NCI-H1417 treated with DMSO at 0.1 percent for 48 hours (cell line): ENCODE results near the gene CYP39A1.
"Not testable (repeated sequence)": the region's sequence is repeated elsewhere in the genome, so short reads cannot be mapped to it uniquely, and the experiment has no call there.

Experiments
- DNase-seq: peaks from one replicate; lab custom pipeline; 2025; lab: John Stamatoyannopoulos, UW

The CYP39A1 gene

DNA sequence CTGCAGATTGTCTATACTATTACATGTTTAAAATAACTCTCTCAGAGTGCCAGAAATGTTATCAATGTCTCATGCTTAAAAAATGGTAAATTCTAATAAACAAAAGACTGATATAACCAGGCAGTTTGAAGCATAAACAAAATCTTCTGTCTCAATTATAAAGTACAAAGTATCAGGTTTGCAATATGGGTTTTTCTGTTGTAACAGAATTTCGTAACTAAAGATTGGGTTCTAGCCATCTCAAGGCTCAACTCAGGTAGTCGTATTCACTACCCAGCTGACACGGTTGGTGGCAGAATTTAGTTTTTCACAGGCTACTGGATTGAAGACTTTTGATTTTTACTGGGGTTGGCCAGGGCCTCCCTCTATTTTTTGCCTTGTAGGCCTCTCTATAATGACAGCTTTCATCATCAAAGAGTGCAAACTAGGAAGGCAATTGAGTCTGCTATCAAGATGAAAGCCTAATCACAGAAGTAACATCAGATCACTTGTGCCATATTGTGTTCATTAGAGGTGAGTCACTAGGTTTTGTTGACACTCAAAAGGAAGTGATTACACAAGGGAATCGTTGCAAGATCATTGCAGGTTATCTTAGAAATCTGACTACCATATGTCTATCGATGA is 3.6 kb downstream of the CYP39A1 start:
- DNase-seq = no peak

DNA sequence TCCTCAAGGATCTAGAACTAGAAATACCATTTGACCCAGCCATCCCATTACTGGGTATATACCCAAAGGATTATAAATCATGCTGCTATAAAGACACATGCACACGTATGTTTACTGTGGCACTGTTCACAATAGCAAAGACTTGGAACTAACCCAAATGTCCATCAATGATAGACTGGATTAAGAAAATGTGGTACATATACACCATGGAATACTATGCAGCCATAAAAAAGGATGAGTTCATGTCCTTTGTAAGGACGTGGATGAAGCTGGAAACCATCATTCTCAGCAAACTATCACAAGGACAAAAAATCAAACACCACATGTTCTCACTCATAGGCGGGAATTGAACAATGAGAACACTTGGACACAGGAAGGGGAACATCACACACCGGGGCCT is 4.5 kb downstream of the CYP39A1 start:
- DNase-seq = not testable (repeated sequence)

DNA sequence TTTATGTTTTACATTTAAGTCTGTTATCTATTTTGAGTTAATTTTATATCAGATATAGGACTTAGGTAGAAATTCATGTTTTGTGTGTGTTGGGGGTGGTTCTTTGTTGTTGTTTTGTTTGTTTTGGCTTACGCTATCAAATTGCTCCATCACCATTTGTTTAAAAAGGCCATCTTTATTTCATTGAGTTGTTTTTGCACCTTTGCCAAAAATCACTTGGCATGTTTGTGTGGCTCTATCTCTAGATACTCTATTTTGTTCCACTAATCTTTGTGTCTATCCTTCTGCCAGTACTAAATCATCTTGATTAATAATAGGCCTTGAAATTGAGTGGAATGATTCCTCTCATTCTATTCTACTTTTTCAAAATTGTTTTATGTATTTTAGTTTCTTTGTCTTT is 7.4 kb downstream of the CYP39A1 start:
- no peak for DNase-seq

DNA sequence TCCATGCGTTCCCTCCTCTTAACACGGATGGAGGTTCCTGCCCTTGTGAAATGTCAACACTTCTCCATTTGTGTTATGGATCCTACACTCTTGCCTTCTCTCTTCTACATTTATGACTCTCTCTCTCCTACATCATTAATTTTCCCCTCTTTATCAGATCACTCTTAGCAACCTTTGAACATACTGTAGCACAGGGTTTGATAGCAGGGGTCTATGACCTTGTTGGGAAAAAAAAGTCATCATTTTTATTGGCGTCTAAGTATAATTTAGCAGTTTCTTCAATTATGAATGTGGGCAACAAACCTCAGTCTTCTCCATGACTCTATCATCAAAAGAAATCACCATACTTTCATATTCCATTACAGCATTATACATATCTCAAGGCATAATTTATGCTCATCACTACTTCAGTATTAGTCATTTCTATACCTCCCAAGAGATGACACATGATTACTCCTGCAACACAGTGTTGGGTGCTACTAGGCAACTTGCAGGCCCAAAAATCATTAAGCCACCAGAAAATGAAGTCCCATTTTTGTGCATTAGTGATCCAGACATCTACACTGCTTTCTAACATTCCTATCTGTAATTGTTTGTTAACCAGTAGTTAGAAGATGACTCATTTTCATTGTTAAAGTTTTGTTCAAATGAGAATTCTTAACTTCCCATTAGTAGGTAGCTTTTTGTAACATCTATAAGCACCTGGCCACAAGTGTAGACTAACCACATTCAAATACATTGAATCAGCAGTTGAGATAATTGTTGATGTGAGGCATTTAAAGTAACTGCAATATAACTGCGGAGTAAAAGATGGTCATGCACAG is 9.5 kb downstream of the CYP39A1 start:
- no peak for DNase-seq

DNA sequence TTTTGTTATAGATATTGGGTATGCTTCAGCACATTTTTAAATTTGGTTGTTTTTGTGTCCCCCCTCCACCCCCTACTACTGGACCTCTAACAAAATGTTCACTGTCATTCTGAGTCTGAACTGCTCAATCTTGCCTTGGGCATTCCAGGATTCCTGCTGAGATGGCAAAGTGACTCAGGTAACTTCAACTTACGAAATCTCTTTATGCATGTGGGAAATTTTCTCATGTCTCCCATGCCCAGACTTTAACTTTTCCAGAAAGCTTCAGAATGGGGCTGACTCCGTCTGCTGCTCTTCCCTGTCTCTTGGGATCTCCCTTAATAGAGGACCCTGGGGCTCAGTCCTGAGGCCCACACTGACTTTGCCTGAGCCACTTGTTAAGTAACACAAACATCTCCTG is 14.0 kb downstream of the CYP39A1 start:
- DNase-seq = no peak

DNA sequence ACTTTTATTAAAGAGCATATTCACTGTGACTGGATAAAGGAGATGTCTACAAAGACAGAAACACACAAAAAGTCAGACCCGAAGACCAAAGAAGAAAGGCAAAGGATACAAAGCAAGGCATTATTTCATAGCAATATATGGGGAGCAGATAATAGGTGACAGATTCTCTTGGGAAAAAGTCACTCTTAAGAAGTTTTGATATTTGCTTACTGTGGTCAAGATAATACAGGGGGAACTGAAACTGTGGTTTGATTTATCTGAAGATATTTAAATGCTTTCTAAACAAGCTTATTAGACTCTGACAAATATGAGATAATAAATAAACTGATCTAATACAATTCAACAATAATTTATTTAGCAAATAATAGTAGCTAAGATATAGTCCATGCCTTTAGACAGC is 14.7 kb downstream of the CYP39A1 start:
- DNase-seq = no peak

DNA sequence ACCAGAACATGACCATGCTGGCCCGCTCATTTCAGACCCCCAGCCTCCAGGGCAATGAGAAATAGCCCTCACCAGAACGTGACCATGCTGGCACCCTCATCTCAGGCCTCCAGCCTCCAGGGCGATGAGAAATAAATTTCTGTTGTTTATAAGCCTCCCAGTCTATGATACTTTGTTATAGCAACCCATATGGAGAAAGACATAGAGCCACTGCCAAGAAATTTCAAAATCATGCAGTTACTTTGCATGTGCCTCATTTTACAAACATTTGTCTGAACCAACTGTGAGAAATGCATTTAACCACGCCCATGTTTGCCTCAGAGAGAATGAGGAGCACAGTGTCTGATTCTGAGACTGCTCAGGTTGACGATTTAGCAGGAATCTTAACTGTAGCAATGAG is 15.5 kb downstream of the CYP39A1 start:
- no peak for DNase-seq

DNA sequence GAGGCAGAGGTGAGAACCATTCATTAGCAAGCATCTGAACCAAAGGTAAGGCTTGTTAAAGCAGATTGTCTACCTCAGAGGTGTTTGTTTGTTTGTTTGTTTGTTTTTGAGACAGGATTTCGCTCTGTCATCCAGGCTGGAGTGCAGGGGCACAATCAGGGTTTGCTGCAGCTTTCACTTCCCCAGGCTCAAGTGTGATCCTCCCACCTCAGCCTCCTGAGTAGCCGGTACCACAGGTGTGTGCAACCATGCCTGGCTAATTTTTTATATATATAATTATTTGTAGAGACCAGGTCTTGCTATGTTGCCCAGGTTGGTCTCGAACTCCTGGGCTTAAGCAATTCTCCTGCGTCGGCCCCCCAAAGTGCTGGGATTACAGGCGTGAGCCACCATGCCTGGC is 17.2 kb downstream of the CYP39A1 start:
- no peak for DNase-seq

DNA sequence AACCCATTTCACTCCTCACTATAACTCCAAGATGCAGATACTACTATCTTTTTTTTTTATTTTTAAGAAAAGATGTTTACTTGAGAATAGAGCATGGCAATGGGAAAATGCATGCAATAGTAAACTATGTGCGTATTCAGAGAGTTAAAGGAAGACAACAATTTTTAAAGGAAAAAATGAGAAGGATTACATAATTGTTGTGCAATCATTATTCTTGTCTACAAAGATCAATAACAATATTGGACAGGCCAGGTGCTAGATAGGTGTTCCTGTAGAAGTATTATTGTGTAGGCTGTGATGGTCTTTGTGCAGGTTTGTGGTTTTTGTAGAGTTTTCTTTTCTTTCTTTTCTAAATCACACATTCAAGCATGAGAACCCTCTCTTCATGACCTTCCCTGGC is 20.6 kb downstream of the CYP39A1 start:
- DNase-seq = no peak

DNA sequence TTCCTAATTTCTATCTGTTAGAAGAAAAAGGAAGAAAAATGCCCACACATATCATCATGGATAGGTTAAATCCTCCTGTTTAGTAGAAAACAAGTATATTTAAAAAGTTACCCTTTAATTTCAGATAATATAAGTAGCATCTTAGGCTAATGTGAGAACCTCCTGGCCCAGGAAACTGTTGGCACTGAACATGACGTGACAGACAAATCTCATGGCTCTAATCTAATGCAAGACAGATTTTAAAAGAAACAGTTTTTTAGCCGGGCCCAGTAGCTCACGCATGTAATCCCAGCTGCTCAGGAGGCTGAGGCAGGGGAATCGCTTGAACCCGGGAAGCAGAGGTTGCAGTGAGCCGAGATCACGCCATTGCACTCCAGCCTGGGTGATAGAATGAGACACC is 22.9 kb downstream of the CYP39A1 start:
- no peak for DNase-seq

DNA sequence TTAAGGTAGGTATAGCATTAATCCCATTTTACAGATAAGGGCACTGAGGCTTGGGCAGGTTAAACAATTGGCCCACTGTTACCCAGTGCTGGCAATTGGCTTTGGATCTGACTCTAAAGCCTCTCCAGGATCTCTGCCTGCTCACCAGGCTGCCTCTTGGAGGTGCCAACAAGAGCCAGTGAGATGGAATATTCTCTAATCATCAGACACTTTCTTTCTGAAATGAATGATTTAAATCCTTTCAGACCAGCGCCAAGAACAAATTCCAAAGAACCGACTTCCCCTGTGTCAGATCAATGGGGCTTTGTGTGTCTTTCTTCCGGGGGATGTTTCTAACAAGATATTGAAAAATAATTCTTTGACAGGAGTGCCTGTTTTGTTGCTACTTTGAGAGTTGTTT is 23.6 kb downstream of the CYP39A1 start:
- no peak for DNase-seq

DNA sequence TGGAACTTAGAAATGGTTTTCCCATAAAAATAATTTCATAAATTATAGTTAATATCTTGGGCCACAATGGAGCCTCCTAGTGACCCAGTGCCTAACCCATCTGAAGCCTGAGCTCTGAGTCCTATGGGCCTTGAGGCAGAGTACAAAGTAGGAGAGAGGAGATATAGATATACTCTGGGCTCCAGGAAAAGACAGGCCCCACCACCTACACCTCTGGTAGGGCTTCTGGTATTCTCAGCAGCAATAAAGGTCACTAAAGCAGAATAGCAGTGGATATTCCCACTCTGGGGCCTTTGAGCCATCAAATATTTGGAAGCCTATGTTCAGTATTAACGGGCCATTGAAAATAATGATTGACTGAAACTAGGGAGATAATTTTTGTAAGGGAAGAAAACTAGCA is 24.1 kb downstream of the CYP39A1 start:
- DNase-seq = no peak

DNA sequence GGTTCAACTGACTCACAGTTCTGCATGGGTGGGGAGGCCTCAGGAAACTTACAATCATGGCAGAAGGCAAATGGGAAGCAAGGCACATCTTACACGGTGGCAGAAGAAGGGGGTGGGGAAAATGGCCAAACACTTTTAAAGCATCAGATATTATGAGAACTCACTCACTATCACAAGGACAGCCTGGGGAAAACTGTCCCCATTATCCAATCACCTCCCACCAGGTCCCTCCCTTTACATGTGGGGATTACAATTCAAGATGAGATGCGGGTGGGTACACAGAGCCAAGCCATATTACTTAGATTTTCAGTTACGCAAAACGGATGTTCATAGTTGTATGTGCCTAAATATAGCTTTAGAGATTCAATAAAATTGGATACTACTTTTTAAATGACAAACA is 25.6 kb downstream of the CYP39A1 start:
- DNase-seq = no peak

DNA sequence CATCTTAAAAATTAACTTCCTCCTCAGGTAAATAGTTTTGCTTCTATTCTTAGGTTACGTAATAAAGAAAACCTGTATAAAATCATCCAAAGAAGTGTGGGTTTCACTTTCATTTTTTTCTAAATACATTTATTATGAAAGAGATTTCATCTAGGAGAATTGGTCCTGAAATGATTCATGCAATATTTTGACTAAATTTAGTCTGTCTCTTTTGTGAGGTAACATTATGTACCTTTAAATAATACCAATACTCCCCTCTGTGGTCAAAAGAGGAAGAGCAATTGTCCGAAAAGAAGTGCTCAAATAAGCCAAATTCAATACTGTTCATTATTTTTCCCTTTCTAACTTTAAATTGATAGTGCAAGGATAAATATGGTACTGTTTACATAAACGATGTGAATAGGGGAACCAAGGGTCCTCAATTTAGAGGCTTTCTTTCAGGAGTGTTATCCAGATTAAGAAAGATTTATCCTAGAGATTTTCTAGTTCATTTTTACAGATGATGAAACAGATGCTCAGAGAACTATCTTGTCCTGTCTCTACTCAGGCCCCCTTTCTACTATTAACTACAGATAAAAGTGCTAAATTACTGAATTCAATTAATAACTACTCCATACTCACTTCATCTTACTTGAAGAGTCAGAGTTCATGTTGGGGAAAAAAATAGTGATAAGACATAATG is 26.2 kb downstream of the CYP39A1 start:
- DNase-seq = peak; percentile 6

DNA sequence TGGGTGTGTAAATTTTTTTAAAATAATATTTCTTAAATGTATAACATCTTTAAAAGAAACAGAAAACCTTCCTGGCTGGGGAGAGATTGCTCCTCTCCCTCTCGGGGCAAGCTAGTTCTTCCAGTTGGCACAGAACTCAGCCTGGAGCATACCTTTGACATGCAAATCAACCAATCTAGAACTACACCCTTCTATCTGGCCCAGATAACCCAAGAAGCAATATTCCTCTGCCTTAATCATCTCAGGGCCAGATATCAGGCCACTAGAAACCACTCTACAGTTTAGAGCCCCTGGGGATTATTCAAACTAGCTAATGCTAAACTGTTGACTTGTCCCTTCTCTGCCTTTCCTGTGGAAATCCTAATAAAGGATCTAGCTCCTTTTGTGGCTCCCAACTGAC is 33.9 kb downstream of the CYP39A1 start:
- no peak for DNase-seq

DNA sequence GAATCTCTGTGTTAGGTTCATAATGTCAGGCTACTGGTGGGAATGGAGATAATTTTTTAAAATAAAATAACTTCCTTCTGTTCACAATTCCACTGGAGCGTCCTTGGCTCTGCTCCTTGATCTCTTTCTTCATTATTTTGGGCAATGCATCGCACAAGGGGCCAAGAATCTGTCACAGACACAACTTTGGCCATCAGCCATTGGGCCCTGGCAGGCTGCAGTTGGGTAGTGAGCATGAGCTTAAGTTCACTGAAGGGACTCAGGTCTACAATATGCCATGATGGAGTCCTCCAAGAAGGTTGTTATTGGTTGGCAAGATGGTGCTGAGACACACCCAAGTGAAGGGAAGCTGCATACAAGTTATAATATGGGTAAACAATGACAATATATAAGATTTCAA is 40.0 kb downstream of the CYP39A1 start:
- DNase-seq = no peak

DNA sequence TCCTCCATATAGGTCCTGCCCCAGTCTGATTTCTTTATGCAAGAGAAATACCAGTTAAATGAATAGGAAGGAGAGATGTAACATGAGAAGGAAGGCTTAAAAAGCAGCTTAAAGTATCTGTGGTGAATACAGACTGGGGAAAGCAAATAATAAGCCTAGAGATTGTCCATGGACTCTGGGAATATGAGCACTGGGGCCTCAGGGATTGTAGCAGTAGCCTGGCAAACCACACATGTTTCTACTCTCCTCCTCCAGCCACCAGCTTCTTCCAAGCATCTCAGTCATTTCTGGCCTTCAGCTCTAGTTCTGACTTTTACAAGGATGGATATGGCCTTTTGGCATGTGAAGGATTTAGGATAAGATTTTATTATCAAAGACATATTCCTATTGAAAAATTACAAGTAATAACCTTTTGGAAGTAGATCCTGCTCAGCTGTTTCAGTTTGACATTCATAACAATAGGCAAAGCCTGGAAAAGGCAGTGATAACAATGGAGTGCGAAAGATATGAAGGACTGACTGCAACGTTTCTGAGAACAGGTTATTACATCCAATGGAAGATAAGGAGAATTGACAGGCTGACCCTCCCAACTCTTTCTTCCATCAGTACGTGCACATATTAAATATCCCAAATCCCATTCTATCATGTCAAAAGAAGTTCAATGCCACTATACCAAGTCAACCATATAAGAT is 41.6 kb downstream of the CYP39A1 start:
- DNase-seq = no peak

DNA sequence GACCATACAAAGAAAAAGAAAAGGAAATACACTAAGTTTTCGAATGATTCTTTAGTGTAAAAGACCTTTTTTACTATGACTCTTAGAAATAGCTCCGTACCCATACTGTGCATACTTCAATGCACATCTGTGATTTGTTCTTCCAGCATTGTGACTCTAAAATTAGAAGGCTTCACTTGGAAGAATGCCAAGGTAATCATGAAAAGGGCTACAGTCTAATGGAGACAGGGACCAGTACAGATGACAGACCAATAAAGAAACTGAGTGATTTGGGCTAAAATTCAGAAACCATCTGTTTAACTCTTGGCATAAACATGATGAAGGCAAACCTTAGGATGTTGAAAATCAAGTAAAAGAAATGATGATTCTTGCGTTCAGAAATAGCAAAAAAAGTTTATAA is 46.3 kb downstream of the CYP39A1 start:
- DNase-seq = peak; percentile 4

DNA sequence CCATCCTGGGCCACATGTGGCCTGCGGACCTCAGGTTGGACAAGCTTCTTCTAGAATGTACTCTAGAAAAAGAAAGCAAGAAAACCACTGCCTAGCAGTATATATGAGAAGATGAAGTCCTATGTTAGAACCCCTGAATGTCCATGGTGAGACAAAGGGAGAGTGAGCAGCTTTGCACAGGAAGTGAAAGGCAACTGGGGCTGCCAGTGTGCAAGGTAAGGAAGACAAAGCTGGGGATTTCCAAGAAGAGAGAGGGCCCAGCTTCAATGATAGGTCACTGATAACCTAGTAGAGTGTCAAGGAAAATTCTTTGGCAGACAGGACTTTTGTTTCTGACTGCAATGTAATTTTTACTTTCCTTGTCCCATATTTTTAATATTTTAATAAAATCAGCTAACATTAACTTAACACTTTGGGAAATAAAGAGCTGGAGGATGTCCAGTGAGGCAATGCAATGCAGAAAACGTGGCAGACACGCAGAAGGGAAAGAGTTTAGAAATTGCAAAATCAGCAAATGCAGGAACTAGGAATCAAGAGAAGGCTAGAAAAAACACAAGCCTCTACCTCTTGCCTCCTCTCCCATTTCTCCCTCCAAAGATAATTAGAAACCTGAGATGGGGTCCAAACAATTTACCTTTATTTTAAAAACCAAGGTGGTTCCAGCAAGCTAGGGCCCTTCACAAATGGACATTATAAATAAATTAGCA is 47.4 kb downstream of the CYP39A1 start:
- no peak for DNase-seq

DNA sequence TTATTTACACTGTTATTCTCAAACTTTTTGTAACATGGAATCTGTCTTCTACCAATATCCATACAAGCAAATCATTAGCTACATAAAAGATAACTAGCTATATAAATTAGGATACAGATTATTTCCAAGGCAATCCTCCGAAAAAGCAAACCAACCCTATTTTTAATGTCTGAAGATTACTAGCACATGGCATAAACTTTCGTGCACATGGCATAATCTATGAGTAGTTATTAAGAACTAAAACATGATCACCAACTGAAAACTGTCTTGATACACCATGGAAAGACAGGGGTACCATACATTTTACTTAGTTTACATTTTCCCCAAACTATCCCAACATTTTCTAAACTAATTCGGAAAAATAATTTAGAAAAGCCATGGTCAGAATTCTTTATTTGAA is 54.4 kb downstream of the CYP39A1 start:
- no peak for DNase-seq

DNA sequence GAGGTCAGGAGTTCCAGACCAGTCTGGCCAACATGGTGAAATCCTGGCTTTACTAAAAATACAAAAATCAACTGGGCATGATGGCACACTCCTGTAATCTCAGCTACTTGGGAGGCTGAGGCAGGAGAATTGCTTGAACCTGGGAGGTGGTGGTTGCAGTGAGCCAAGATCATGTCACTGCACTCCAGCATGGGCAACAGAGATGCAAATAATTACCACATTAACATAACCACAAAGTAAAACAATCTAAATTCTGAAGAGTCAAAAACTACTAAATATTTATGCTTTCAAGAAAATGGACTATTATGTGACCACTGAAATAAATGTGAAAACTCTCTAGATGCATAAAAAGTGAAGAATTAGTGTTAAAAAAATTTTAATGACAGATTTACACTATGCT is 59.9 kb downstream of the CYP39A1 start:
- no peak for DNase-seq

DNA sequence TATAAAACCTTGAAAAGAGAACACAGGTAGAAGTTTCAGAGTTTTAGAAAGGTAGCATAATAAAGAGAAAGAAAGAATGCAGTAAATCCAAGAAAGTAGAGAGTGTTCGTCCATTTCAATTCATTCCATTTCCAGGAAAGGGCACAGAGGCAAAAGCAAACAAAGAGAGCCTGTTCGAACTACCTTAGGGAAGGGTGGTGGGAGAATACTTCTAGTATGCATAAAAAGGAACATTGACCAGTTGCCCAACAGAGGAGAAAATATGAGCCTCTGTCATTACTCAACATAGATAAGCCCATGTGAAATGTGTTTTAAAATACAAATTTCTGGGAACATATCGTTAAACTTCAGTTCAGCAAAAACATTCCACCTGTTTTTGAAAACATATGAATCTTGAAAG is 60.6 kb downstream of the CYP39A1 start:
- DNase-seq = no peak
